OCI-LY7 (cell line): ENCODE data around the gene XRN2.

Experiments used
- EZH2phosphoT487 ChIP-seq: fragments of 200-600 bp; sonication (generic); IDR thresholded peaks from 2 replicates; pipeline ENCODE4 v1.6.1; 2018; ENCODE audit warnings: low read depth, borderline replicate concordance, mild to moderate bottlenecking, mixed run types, antibody characterized with exemption, low read length, moderate library complexity, mixed read lengths
- TF ChIP-seq, protein P1 (sequence below): fragments of 200-600 bp; sonication (generic); conservative IDR thresholded peaks from 2 replicates; pipeline ENCODE4 v1.5.1; 2014; ENCODE audit warnings: mild to moderate bottlenecking, antibody characterized with exemption, low read length, moderate library complexity, mixed read lengths

DNA sequence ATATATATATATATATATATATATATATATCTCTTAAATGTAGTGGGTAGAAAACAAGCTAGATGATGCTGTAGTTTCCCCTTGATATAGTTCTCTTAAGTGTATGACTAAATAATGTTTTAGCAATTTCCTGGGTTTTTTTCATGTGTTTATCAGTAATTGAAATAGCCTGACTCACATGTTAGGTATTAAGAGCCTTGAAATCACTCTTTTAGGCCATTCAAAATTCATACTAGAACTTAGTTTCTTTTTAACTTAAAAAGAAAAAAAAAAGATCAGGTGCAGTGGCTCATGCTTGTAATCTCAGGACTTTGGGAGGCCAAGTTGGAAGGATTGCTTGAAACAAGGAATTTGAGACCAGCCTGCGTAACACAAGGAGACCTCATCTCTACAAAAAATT, 50.1 kb downstream of the XRN2 start:
- no peak for TF ChIP-seq EZH2phosphoT487
- TF ChIP-seq, protein P1, sequence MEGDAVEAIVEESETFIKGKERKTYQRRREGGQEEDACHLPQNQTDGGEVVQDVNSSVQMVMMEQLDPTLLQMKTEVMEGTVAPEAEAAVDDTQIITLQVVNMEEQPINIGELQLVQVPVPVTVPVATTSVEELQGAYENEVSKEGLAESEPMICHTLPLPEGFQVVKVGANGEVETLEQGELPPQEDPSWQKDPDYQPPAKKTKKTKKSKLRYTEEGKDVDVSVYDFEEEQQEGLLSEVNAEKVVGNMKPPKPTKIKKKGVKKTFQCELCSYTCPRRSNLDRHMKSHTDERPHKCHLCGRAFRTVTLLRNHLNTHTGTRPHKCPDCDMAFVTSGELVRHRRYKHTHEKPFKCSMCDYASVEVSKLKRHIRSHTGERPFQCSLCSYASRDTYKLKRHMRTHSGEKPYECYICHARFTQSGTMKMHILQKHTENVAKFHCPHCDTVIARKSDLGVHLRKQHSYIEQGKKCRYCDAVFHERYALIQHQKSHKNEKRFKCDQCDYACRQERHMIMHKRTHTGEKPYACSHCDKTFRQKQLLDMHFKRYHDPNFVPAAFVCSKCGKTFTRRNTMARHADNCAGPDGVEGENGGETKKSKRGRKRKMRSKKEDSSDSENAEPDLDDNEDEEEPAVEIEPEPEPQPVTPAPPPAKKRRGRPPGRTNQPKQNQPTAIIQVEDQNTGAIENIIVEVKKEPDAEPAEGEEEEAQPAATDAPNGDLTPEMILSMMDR, result no peak
